ENCODE data around the gene GNG12. TPM values are rescaled to one million over a fixed set of nuclear protein-coding genes. Genes with fewer than 3 reads are reported as not detected.

The GNG12 gene
- polyA plus RNA-seq, 3 donors: 0.03 TPM; not detected in 2

GRCh38 chr1:67843746-67844145 lies 10.5 kb upstream of the GNG12 start:
- Mint-ChIP-seq H3K9me3 (no peaks in the 10 kb centered on the region), H3K4me1 (no peaks in the 10 kb centered on the region), H3K27ac (no peak overlapping the region), H3K36me3 (no peaks in the 10 kb centered on the region), H3K4me3 (no peak overlapping the region), H3K27me3 (ENCODE audit: low read depth in 3 of 3) (peaks cover 10 to 27% (median 12%) of the 10 kb centered on the region in 3 donors)
- Histone ChIP-seq H4K20me1 (ENCODE audit: insufficient read depth, low read length) (no peaks in the 10 kb centered on the region), H3K4me2 (replicated peaks; ENCODE audit: extremely low read depth, low read length, poor library complexity, severe bottlenecking) (no peak overlapping the region), H3K27ac (ENCODE audit: low read depth in 1 of 2, low read length in 2 of 2) (no peak overlapping the region), H3K9ac (ENCODE audit: insufficient read depth, low read length, poor library complexity, severe bottlenecking) (no peak overlapping the region), H3K79me2 (ENCODE audit: insufficient read depth, low read length) (no peaks in the 10 kb centered on the region), H3K36me3 (replicated peaks in 1 of 2; ENCODE audit: control insufficient read depth in 1 of 2, insufficient read depth in 2 of 2, low read length in 2 of 2) (no peaks in the 10 kb centered on the region), H3K4me1 (ENCODE audit: control insufficient read depth in 1 of 2, insufficient read depth in 2 of 2, low read length in 2 of 2) (no peaks in the 10 kb centered on the region), H3K4me3 (replicated peaks in 1 of 3; ENCODE audit: low read depth in 2 of 3, low read length in 3 of 3) (no peak overlapping the region), H2AFZ (ENCODE audit: insufficient read depth, low read depth, low read length, poor library complexity, severe bottlenecking) (no peak overlapping the region), H3K27me3 (ENCODE audit: control insufficient read depth in 2 of 2, insufficient read depth in 2 of 2, low read length in 2 of 2) (peaks cover 22 to 24% of the 10 kb centered on the region in 2 donors), H3K9me3 (replicated peaks in 1 of 2; ENCODE audit: control insufficient read depth in 1 of 2, insufficient read depth in 1 of 2, low read length in 2 of 2) (no peaks in the 10 kb centered on the region)
- intact Hi-C loops (cut with micrococcal nuclease): no loop called here
- no peak for TF ChIP-seq CTCF (IDR thresholded peaks at IDR 0.05)
- DNase-seq: no peak

GRCh38 chr1:67843331-67843730 lies 10.1 kb upstream of the GNG12 start:
- no peaks in the 10 kb centered on the region for H3K36me3 ChIP-seq (replicated peaks in 1 of 2; ENCODE audit: control insufficient read depth in 1 of 2, insufficient read depth in 2 of 2, low read length in 2 of 2)
- Mint-ChIP-seq H3K9me3 (no peaks in the 10 kb centered on the region), H3K4me3 (no peak overlapping the region), H3K4me1 (no peaks in the 10 kb centered on the region), H3K27me3 (ENCODE audit: low read depth in 3 of 3) (peaks cover 12 to 30% (median 13%) of the 10 kb centered on the region in 3 donors), H3K36me3 (no peaks in the 10 kb centered on the region), H3K27ac (no peak overlapping the region)
- WGBS (ENCODE audit: insufficient coverage): 80% methylated on average over 1 of the region's 1 CpG
- H3K4me3 ChIP-seq (replicated peaks in 1 of 3; ENCODE audit: low read depth in 2 of 3, low read length in 3 of 3): no peak overlapping the region
- H3K4me1 ChIP-seq (ENCODE audit: control insufficient read depth in 1 of 2, insufficient read depth in 2 of 2, low read length in 2 of 2): no peaks in the 10 kb centered on the region
- no peak for DNase-seq
- no peak for TF ChIP-seq CTCF (IDR thresholded peaks at IDR 0.05)
- H3K9ac ChIP-seq (ENCODE audit: insufficient read depth, low read length, poor library complexity, severe bottlenecking): no peak overlapping the region
- H3K4me2 ChIP-seq (replicated peaks; ENCODE audit: extremely low read depth, low read length, poor library complexity, severe bottlenecking): no peak overlapping the region
- H4K20me1 ChIP-seq (ENCODE audit: insufficient read depth, low read length): no peaks in the 10 kb centered on the region
- no peaks in the 10 kb centered on the region for H3K9me3 ChIP-seq (replicated peaks in 1 of 2; ENCODE audit: control insufficient read depth in 1 of 2, insufficient read depth in 1 of 2, low read length in 2 of 2)
- intact Hi-C loops (cut with micrococcal nuclease): no loop called here
- no peak overlapping the region for H3K27ac ChIP-seq (ENCODE audit: low read depth in 1 of 2, low read length in 2 of 2)
- H3K27me3 ChIP-seq (ENCODE audit: control insufficient read depth in 2 of 2, insufficient read depth in 2 of 2, low read length in 2 of 2): peaks cover 22 to 28% of the 10 kb centered on the region in 2 donors
- no peaks in the 10 kb centered on the region for H3K79me2 ChIP-seq (ENCODE audit: insufficient read depth, low read length)
- no peak overlapping the region for H2AFZ ChIP-seq (ENCODE audit: insufficient read depth, low read depth, low read length, poor library complexity, severe bottlenecking)

Data from CD14-positive monocyte (primary cell).